Measurements from ENCODE around the gene FAM20B.
"Not testable (repeated sequence)": the region's sequence is repeated elsewhere in the genome, so short reads cannot be mapped to it uniquely, and the experiment has no call there.

DNA sequence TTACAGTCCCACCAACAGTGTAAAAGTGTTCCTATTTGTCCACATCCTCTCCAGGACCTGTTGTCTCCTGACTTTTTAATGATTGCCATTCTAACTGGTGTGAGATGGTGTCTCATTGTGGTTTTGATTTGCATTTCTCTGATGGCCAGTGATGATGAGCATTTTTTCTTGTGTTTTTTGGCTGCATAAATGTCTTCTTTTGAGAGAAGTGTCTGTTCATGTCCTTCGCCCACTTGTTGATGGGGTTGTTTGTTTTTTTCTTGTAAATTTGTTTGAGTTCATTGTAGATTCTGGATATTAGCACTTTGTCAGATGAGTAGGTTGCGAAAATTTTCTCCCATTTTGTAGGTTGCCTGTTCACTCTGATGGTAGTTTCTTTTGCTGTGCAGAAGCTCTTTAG is 37.5 kb upstream of the FAM20B start:
- TF ChIP-seq, protein P1, sequence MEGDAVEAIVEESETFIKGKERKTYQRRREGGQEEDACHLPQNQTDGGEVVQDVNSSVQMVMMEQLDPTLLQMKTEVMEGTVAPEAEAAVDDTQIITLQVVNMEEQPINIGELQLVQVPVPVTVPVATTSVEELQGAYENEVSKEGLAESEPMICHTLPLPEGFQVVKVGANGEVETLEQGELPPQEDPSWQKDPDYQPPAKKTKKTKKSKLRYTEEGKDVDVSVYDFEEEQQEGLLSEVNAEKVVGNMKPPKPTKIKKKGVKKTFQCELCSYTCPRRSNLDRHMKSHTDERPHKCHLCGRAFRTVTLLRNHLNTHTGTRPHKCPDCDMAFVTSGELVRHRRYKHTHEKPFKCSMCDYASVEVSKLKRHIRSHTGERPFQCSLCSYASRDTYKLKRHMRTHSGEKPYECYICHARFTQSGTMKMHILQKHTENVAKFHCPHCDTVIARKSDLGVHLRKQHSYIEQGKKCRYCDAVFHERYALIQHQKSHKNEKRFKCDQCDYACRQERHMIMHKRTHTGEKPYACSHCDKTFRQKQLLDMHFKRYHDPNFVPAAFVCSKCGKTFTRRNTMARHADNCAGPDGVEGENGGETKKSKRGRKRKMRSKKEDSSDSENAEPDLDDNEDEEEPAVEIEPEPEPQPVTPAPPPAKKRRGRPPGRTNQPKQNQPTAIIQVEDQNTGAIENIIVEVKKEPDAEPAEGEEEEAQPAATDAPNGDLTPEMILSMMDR (IDR thresholded peaks at IDR 0.05): not testable (repeated sequence)
- not testable (repeated sequence) for TF ChIP-seq POLR2A (IDR thresholded peaks at IDR 0.05)

Data from lower leg skin (tissue), 3 donors.